Tibial artery (tissue), 4 donors: Measurements from ENCODE around the gene MEG3.
A peak's percentile ranks its signal among the peaks of the same experiment; 100 is the strongest.

Experiments used
- DNase-seq, 2 donors: peaks; one replicate each; pipeline ENCODE4 v3.0.0-alpha.2; 2019
- H3K27ac ChIP-seq, 2 donors: fragments of 200-600 bp; sonication (generic) in 1 of 2; 1 replicate in 1 of 2; 2 replicates in 1 of 2; pipeline ENCODE4 v1.5.1; 2018 to 2019; ENCODE audit warnings: mild to moderate bottlenecking in 1 of 2
- H3K27me3 ChIP-seq, 2 donors: fragments of 200-600 bp; sonication (generic) in 1 of 2; one replicate each; pipeline versions ENCODE4 v1.5.1 to v1.6.0; 2016 to 2019
- H3K36me3 ChIP-seq, 3 donors: fragments of 200-600 bp; sonication (generic) in 2 of 3; one replicate each; pipeline ENCODE4 v1.5.1; 2016 to 2019; ENCODE audit warnings: mild to moderate bottlenecking in 2 of 3
- H3K4me1 ChIP-seq, 4 donors: fragments of 200-600 bp; sonication (generic) in 2 of 4; 1 replicate in 3 of 4; 2 replicates in 1 of 4; pipeline ENCODE4 v1.5.1; 2016 to 2019
- H3K4me3 ChIP-seq, 2 donors: fragments of 200-600 bp; sonication (generic) in 1 of 2; 1 replicate in 1 of 2; 2 replicates in 1 of 2; pipeline ENCODE4 v1.5.1; 2018 to 2019; ENCODE audit warnings: mild to moderate bottlenecking in 2 of 2
- H3K9me3 ChIP-seq, 3 donors: fragments of 200-600 bp; sonication (generic) in 1 of 3; one replicate each; pipeline ENCODE4 v1.5.1; 2016 to 2019
- intact Hi-C: fragments of 100-400 bp; cut with DNase I; formaldehyde crosslinking; loops from one replicate; pipeline ENCODE4 v1.15.0; 2023; ENCODE audit warnings: low total_unique reads
- TF ChIP-seq, protein P1 (sequence below), 2 experiments: fragments of 200-600 bp in 1 of 2; fragments of 450-650 bp in 1 of 2; IDR thresholded peaks; one replicate each; pipeline ENCODE4 v1.5.1; 2017 to 2019; ENCODE audit warnings: antibody characterized with exemption in 2 of 2, mild to moderate bottlenecking in 1 of 2, moderate library complexity in 1 of 2

The MEG3 gene

DNA sequence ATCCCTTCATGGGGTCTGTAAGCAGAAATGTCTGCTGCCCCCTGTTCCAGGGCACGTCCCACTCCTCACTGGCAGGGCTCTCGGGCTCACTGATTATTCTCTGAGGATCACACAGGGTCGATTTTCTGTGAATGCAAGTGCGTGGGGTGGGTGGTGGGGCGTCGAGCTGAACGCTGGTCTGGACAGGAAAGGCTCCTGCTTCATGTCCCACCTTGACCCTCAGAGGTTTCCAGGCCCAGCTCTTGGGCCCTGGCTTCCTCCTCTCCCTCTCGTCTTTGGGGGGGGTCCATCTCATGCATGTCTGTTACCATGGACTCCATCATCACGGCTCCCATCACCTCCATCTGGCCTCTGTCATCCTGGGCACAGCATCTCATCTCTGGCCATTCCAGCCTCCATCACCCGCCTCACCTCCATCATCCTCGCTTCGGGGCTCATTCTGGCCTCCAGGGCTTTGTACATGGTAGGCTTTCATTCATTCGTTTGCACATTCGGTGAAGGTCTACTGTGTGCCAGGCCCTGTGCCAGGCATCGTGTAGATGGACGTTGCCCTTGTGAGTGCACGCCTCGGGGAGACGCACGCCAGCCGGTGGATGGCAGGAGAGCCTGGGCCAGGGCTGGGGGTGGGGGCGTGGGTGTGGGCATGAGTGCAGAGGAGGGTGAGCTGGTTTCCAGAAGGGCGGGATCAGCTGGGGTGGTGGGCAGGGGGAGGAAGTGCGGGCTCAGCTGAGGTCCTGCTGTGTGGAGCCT, 42.9 kb downstream of the MEG3 start:
- Histone ChIP-seq H3K9me3 (no peaks in the 10 kb centered on the region), H3K36me3 (no peaks in the 10 kb centered on the region), H3K4me1 (no peaks in the 10 kb centered on the region), H3K27ac (no peak overlapping the region), H3K4me3 (no peak overlapping the region), H3K27me3 (no peaks in the 10 kb centered on the region)
- TF ChIP-seq, protein P1, sequence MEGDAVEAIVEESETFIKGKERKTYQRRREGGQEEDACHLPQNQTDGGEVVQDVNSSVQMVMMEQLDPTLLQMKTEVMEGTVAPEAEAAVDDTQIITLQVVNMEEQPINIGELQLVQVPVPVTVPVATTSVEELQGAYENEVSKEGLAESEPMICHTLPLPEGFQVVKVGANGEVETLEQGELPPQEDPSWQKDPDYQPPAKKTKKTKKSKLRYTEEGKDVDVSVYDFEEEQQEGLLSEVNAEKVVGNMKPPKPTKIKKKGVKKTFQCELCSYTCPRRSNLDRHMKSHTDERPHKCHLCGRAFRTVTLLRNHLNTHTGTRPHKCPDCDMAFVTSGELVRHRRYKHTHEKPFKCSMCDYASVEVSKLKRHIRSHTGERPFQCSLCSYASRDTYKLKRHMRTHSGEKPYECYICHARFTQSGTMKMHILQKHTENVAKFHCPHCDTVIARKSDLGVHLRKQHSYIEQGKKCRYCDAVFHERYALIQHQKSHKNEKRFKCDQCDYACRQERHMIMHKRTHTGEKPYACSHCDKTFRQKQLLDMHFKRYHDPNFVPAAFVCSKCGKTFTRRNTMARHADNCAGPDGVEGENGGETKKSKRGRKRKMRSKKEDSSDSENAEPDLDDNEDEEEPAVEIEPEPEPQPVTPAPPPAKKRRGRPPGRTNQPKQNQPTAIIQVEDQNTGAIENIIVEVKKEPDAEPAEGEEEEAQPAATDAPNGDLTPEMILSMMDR (IDR thresholded peaks at IDR 0.05) = no peak
- DNase-seq = peak in 1 of 2 donors; percentile 48
- intact Hi-C loops = no loop called here

DNA sequence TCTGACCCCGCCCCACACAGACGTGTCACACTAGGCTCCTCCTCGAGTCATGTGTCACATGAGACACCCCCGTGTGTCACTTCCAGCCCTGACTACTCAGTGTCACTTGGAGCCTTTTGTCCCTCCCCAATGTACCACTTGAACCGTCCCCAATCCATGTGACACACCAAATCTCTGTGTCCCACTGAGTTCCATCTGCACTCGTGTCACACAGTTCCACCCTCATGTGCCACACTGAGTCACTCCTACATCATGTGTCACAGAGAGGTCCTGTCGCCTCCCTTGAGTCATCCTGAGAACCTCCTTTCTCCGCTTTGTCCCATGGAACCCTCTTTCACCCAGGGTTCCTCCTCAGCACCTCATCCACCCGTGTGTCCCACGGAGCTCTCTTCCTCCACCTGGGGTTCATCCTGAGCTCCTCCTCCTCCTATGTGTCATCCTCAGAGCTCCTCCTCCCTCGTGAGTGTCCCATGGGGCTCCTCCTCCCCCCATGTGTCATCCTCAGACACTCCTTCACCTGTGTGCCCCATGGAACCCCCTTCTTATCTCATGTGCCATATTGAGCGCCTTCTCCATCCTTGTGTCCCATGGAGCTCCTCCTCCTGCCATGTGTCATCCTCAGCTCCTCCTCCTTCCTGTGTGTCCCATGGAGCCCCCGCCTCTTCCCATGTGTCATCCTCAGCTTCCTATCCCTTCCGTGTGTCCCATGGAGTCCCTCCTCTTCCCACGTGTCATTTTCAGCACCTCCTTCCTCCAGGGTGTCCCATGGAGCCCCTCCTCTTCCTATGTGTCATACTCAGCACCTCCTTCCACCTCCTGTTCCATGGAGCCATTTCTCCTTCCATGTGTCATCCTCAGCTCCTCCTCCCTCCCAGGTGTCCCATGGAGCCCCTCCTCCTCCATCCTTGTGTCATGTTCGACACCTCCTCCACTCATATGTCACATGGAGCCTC, 45.6 kb downstream of the MEG3 start:
- TF ChIP-seq, protein P1 (IDR thresholded peaks at IDR 0.05) = no peak
- H3K36me3 ChIP-seq = no peaks in the 10 kb centered on the region
- intact Hi-C loops = no loop called here
- no peak overlapping the region for H3K27ac ChIP-seq
- peak in 1 of 2 donors; percentile 53 for DNase-seq
- no peaks in the 10 kb centered on the region for H3K9me3 ChIP-seq
- H3K4me1 ChIP-seq = no peaks in the 10 kb centered on the region
- H3K27me3 ChIP-seq = peaks cover 0 to 12% of the 10 kb centered on the region in 2 donors
- no peak overlapping the region for H3K4me3 ChIP-seq

DNA sequence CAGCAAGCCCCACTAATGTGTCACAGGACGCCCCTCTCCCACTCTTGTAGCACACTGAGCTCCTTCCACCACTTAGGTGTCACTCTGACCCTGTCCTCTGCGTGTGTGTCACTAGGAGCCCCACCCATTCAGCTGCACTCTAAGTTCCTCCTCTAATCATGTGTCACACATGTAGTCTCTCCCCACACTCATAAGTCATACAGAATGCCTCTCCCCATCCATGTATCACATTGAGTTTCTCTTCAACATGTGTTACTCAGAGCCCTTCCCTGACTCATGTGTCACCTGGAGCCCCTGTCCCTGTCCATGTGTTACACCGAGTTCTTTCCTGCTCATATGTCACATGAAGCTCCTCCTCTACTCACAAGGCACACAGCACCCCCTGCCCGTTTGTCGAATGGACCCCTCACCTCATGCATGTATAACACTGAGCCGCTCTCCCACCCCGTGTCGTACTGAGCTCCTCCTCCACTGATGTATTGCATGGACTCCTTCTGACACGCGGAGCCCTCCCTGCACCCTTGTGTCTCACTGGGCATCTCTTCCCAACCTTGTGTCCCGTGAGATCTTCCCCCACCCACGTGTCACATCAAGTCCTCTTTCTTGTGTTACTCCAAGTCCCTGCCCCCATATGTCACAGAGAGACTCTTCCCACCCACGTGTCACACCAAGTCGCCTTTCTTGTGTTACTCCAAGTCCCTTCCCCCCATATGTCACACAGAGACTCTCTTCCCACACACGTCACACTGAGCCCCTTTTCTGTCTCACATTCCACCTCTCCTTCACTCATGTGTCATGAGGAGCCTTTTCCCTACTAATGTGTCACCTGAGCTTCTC, 46.6 kb downstream of the MEG3 start:
- TF ChIP-seq, protein P1 (IDR thresholded peaks at IDR 0.05) = no peak
- Histone ChIP-seq H3K36me3 (no peaks in the 10 kb centered on the region), H3K9me3 (no peaks in the 10 kb centered on the region), H3K27me3 (peaks cover 0 to 15% of the 10 kb centered on the region in 2 donors), H3K27ac (no peak overlapping the region), H3K4me1 (no peaks in the 10 kb centered on the region), H3K4me3 (no peak overlapping the region)
- DNase-seq = peak in 1 of 2 donors; percentile 56
- intact Hi-C loops = no loop called here

DNA sequence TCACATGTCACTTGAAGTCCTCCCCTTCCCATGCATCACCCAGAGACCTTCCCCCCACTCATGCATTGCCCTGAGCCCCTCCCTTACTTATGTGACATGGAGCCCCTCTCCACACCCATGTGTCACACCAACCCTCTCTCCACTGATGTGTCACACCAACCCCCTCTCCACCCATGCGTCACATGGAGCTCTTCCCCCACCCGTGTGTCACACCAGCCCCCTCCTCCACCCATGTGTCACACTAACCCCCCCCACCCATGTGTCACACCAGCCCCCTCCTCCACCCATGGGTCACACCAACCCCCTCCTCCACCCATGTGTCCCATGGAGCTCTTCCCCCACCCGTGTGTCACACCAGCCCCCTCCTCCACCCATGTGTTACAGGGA, 47.2 kb downstream of the MEG3 start:
- peaks cover 0 to 15% of the 10 kb centered on the region in 2 donors for H3K27me3 ChIP-seq
- intact Hi-C loops = no loop called here
- no peak overlapping the region for H3K4me3 ChIP-seq
- no peaks in the 10 kb centered on the region for H3K9me3 ChIP-seq
- H3K27ac ChIP-seq = no peak overlapping the region
- H3K36me3 ChIP-seq = no peaks in the 10 kb centered on the region
- peak in 1 of 2 donors; percentile 47 for DNase-seq
- TF ChIP-seq, protein P1 (IDR thresholded peaks at IDR 0.05) = no peak
- H3K4me1 ChIP-seq = no peaks in the 10 kb centered on the region

DNA sequence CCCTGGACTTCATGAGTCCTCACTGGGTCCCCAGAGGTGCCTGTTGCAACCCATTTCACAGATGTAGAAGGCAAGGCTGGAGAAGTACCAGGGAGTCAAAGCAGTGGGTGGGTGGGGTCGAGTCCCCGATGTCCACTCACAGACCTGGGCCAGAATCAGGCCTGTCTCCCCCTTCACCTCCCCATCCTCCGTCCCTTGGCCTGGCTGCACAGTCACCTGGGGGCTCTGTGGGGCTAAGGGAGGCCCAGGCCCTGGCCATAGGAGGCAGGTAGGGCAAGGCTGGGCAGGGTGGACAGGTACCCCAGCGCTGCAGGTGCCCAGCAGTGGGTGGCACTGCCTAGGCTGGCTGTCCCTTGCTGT, 48.1 kb downstream of the MEG3 start:
- Histone ChIP-seq H3K27me3 (peaks cover 0 to 22% of the 10 kb centered on the region in 2 donors), H3K27ac (no peak overlapping the region), H3K9me3 (no peaks in the 10 kb centered on the region), H3K4me1 (no peaks in the 10 kb centered on the region), H3K4me3 (no peak overlapping the region), H3K36me3 (no peaks in the 10 kb centered on the region)
- intact Hi-C loops = no loop called here
- TF ChIP-seq, protein P1 (IDR thresholded peaks at IDR 0.05) = no peak
- DNase-seq = peak in 1 of 2 donors; percentile 47
